Type B pancreatic cell (in vitro differentiated cells): ENCODE data around the gene SPATC1L. TPM values are rescaled to one million over a fixed set of nuclear protein-coding genes. Genes with fewer than 3 reads are reported as not detected.

Experiments
- DNase-seq: peaks from one replicate; pipeline ENCODE4 v3.0.0; 2021; ENCODE audit warnings: mixed read lengths; ENCODE audit not compliant: unreplicated experiment; ENCODE audit errors: extremely low spot score
- H3K27ac Mint-ChIP-seq: 2 replicates; pipeline ENCODE4 v1.8.0; 2021; ENCODE audit warnings: mild to moderate bottlenecking, mixed read lengths
- H3K27me3 Mint-ChIP-seq: 2 replicates; pipeline ENCODE4 v1.8.0; 2021; ENCODE audit warnings: mixed read lengths
- H3K36me3 Mint-ChIP-seq: 2 replicates; pipeline ENCODE4 v1.8.0; 2021; ENCODE audit warnings: mixed read lengths
- H3K4me1 Mint-ChIP-seq: one replicate; pipeline ENCODE4 v1.8.0; 2021; ENCODE audit warnings: mixed read lengths; ENCODE audit not compliant: unreplicated experiment
- H3K4me3 Mint-ChIP-seq: 2 replicates; pipeline ENCODE4 v1.8.0; 2021; ENCODE audit warnings: mild to moderate bottlenecking, mixed read lengths
- H3K9me3 Mint-ChIP-seq: 2 replicates; pipeline ENCODE4 v1.8.0; 2021; ENCODE audit warnings: mixed read lengths
- total RNA-seq: library from RNA; stranded (reverse); gene quantifications from 2 replicates; pipeline ENCODE4 v1.2.1, GENCODE V29; 2021; ENCODE audit warnings: low replicate concordance
- TF ChIP-seq, protein P1 (sequence below): fragments of 200-600 bp; sonication (generic); conservative IDR thresholded peaks from 2 replicates; pipeline ENCODE4 v1.5.0; 2021; ENCODE audit warnings: antibody characterized with exemption, mild to moderate bottlenecking

The SPATC1L gene
- total RNA-seq, 1 donor from 2014 or later: 24.7 TPM

DNA sequence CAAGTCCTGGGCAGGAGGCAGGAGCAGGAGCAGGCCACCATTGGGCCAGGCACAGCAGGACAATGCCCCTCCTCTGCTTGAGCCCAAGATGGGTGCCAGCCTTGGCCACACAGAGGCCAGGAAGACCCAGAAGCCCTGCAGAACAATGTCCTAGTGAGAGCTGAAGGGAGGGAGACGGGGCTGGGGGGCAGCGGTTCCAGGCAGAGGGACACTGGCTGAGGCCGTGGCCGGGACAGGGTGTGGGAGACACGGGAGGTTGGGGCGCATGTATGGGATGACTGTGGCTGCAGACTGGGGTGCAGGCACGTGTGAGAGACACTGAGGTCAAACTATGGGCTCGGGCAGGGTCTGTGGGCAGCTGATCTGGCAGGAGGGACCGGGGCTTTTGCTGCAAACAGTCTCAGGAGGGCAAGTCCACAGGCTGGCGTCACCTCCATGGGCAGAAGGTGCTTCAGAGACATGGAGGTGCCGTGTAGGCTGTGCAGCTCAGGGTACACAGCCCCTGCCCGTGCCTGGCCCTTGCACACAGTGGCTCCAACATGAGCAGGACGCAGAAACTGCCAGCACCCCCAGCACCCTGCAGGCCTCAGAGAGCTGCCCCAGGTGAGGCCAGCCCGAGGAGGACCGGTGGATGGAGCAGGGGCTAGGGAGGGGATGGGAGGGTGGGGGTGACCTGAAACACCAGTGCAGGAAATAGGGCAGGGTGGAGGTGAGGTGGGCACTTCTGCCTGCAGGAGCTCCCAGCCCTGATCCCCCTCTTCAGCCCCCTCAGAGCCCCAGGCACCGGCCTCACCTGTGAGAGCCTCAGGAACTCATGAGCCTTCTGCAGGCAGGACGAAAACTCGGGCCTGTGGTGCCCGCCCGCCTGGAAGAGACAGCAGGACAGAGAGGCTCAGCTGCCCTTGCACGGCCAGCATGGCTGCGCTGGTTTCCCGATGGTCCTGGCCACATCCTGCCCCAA, 24.8 kb upstream of the SPATC1L start:
- no peak overlapping the region for H3K27ac Mint-ChIP-seq
- no peak for DNase-seq
- TF ChIP-seq, protein P1, sequence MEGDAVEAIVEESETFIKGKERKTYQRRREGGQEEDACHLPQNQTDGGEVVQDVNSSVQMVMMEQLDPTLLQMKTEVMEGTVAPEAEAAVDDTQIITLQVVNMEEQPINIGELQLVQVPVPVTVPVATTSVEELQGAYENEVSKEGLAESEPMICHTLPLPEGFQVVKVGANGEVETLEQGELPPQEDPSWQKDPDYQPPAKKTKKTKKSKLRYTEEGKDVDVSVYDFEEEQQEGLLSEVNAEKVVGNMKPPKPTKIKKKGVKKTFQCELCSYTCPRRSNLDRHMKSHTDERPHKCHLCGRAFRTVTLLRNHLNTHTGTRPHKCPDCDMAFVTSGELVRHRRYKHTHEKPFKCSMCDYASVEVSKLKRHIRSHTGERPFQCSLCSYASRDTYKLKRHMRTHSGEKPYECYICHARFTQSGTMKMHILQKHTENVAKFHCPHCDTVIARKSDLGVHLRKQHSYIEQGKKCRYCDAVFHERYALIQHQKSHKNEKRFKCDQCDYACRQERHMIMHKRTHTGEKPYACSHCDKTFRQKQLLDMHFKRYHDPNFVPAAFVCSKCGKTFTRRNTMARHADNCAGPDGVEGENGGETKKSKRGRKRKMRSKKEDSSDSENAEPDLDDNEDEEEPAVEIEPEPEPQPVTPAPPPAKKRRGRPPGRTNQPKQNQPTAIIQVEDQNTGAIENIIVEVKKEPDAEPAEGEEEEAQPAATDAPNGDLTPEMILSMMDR: no peak
- no peaks in the 10 kb centered on the region for H3K27me3 Mint-ChIP-seq
- H3K9me3 Mint-ChIP-seq: no peaks in the 10 kb centered on the region
- no peak overlapping the region for H3K4me3 Mint-ChIP-seq
- no peaks in the 10 kb centered on the region for H3K4me1 Mint-ChIP-seq
- H3K36me3 Mint-ChIP-seq: no peaks in the 10 kb centered on the region

DNA sequence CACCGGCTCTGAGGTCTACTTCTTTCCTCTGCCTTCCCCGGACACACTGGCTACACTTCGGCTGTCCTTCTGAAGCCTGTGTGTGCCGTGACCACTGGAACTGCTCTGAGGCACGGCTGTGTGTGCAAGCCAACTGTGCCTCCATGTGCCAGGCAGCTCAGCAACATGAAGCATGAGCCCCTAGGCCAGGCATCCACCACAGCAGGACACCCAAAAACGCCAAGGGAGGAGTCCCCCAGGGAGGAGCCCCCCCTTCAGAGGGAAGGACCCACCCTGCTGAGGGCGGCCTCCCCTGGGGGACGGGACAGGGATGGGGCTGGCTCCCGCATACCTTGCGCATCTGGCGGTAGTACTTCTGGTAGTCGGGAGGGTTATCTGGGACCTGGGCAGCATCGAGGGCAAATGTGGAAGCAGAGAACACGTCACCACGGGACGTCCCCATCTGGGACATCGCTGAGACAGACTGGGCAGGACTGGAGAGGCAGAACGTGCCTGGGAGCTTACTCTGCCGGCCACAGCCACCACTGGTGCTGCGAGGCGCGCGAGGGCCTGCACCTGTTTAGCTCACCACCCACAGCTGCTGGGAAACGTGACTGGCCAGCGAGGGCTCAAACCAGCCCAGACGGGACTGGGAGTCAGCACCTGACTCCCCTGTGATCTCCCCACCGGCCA, 23.8 kb upstream of the SPATC1L start:
- no peaks in the 10 kb centered on the region for H3K4me1 Mint-ChIP-seq
- H3K36me3 Mint-ChIP-seq: no peaks in the 10 kb centered on the region
- TF ChIP-seq, protein P1: no peak
- H3K9me3 Mint-ChIP-seq: no peaks in the 10 kb centered on the region
- no peaks in the 10 kb centered on the region for H3K27me3 Mint-ChIP-seq
- no peak overlapping the region for H3K27ac Mint-ChIP-seq
- no peak overlapping the region for H3K4me3 Mint-ChIP-seq
- DNase-seq: no peak

DNA sequence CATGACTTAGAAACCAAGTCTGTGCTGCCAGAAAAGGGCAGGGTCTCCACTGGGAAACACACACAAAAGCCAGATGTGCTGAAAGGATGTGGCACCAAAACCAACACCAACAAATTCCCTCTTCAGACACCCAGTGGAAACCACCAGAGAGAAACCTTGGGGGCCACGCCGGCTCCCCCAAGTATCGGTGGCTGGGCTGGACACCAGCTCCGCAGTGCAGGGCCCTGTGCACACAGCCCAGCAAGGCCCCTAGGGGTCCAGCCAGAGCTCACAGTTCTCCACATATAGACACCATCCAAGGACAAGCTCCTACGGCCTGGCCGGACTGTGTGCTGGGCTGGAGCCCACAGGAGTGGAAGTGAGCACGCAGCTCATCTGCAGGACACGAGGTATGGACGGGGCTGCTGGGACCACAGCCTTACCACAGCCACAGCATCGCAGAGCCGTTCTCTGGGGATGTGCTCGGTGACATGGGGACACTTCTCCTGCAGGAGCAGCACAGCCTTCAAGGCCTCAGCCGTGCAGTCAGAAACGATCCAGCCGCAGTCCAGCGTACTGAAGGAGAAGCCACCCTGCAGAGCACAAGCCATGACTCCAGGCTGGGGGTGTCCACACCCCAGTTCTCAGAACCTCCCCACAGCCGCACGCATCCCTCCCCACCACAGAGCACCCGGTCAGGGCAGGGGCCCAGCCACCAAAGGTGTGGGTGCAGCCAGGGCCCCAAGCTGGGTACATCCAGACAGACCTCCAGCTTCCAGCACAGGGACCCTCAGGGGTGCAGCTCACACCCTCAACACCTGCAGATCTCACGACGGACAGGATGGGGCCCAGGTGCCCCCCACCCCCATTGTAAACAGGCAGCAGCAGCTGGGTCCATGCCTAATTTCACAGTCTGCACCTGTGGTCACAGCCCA, 23.0 kb upstream of the SPATC1L start:
- no peak for DNase-seq
- no peaks in the 10 kb centered on the region for H3K9me3 Mint-ChIP-seq
- H3K27ac Mint-ChIP-seq: no peak overlapping the region
- TF ChIP-seq, protein P1: no peak
- no peaks in the 10 kb centered on the region for H3K27me3 Mint-ChIP-seq
- no peaks in the 10 kb centered on the region for H3K36me3 Mint-ChIP-seq
- H3K4me3 Mint-ChIP-seq: no peak overlapping the region
- H3K4me1 Mint-ChIP-seq: no peaks in the 10 kb centered on the region

DNA sequence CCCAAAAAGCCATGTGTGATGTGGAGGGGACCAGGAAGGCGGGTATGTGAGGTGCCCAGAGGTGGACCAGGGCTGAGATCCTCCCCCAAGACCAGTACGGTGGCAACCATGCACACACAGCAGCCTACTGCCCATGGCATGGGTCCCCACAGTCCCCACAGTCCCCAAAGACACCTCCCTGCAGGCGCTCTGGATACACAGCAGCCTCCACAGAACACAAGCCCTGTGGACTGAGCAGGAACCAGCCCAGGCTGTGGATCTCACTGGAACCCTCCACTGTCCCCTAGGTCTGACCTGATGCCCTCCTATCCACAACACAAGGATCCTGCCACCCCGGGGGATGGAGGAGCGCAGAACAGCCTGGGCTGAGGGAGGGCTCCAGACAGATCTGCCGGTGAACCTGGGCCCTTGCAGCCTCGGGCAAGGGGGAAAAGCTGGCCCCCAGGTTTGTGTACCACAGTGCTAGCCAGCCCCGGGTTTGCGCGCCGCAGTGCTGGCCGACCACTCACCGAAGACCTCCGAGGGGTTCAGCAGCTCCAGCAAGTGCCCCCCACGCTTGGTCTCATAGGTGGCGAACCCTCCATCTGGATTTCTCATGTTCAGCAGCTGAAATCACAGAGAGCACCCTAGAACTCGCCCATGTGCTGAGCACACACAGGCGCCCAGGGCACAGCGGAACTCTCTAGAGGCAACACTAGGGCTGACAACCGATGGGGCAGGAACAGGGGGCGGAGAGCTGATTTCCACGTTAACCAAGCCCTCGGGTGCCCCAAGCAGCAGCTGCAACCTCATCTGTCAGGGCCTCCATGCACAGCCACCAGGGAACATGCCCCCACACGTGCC, 22.1 kb upstream of the SPATC1L start:
- Mint-ChIP-seq H3K27me3 (no peaks in the 10 kb centered on the region), H3K36me3 (no peaks in the 10 kb centered on the region), H3K4me1 (no peaks in the 10 kb centered on the region), H3K4me3 (no peak overlapping the region), H3K9me3 (no peaks in the 10 kb centered on the region), H3K27ac (no peak overlapping the region)
- TF ChIP-seq, protein P1: no peak
- no peak for DNase-seq
